Heart left ventricle (tissue), 16 donors: Measurements from ENCODE around the gene SRI. TPM values are rescaled to one million over a fixed set of nuclear protein-coding genes. Genes with fewer than 3 reads are reported as not detected.
A peak's percentile ranks its signal among the peaks of the same experiment; 100 is the strongest.

Experiments used
- ATAC-seq, 4 donors: fragments of 200-7000 bp; cut with Tn5 transposase; one replicate each; pipeline ENCODE4 v1.9.1; 2020 to 2022; ENCODE audit warnings: moderate library complexity in 4 of 4, mild to moderate bottlenecking in 3 of 4, moderate number of reproducible peaks in 1 of 4
- DNase-seq, 5 donors: peaks; one replicate each; pipeline ENCODE4 v3.0.0-alpha.2; 2020
- H3K27ac ChIP-seq, 12 donors: fragments of 200-600 bp; sonication (generic) in 4 of 12; one replicate each; pipeline versions ENCODE4 v1.5.0 to v1.8.0; 2016 to 2022; ENCODE audit warnings: mild to moderate bottlenecking in 2 of 12
- H3K27me3 ChIP-seq, 9 donors: fragments of 200-600 bp; sonication (generic) in 2 of 9; one replicate each; pipeline versions ENCODE4 v1.5.1 to v1.8.0; 2016 to 2022; ENCODE audit warnings: mild to moderate bottlenecking in 3 of 9
- H3K36me3 ChIP-seq, 9 donors: fragments of 200-600 bp; sonication (generic) in 2 of 9; one replicate each; pipeline versions ENCODE4 v1.5.0 to v1.8.0; 2018 to 2022; ENCODE audit warnings: mild to moderate bottlenecking in 2 of 9
- H3K4me1 ChIP-seq, 12 donors: fragments of 200-600 bp; sonication (generic) in 4 of 12; one replicate each; pipeline versions ENCODE4 v1.5.0 to v1.8.0; 2016 to 2022; ENCODE audit warnings: mild to moderate bottlenecking in 3 of 12
- H3K4me3 ChIP-seq, 12 donors: fragments of 200-600 bp; sonication (generic) in 4 of 12; one replicate each; pipeline versions ENCODE4 v1.5.0 to v1.8.0; 2017 to 2022; ENCODE audit warnings: mild to moderate bottlenecking in 9 of 12, moderate library complexity in 4 of 12
- H3K9me3 ChIP-seq, 12 donors: fragments of 200-600 bp; sonication (generic) in 4 of 12; one replicate each; pipeline versions ENCODE4 v1.5.0 to v1.8.0; 2016 to 2022; ENCODE audit warnings: mild to moderate bottlenecking in 1 of 12
- POLR2A ChIP-seq, 2 donors: fragments of 450-650 bp; IDR thresholded peaks; one replicate each; pipeline ENCODE4 v1.6.1; 2017; ENCODE audit warnings: antibody characterized with exemption in 2 of 2, mild to moderate bottlenecking in 2 of 2, moderate library complexity in 2 of 2
- WGBS, 4 donors: extraction: QIAGEN DNeasy Blood & Tissue Kit in 2 of 4; methylation state at CpG; one replicate each; pipeline versions ENCODE4 v1.1.5 to v1.1.7; 2013 to 2018; 5-methylcytosine and 5-hydroxymethylcytosine counted together
- intact Hi-C, 10 donors: fragments of 100-400 bp; cut with DNase I; formaldehyde crosslinking; loops; one replicate each; pipeline versions ENCODE4 v1.11.1 to v1.14.2; 2022
- polyA plus RNA-seq, 2 donors: library from polyadenylated mRNA; stranded (reverse); fragments of 200-250 nt; gene quantifications; one replicate each; pipeline ENCODE4 v1.2.3, GENCODE V29; 2013
- total RNA-seq, 9 donors: library from RNA; depleted of rRNA in 2 of 9; stranded (reverse); fragments of >200 nt in 2 of 9; fragmentation: NEBNext Ultra II Directional in 3 of 9; extraction: Animal tissue kit (Norgen Biotek cat#: 25700) in 3 of 9; gene quantifications; one replicate each; pipeline versions ENCODE4 v1.1.0 to v1.2.4, GENCODE V29; 2016 to 2023
- TF ChIP-seq, protein P1 (sequence below), 12 donors: fragments of 200-600 bp; sonication (generic) in 4 of 12; IDR thresholded peaks; one replicate each; pipeline versions ENCODE4 v1.5.0 to v1.8.0; 2018 to 2022; ENCODE audit warnings: antibody characterized with exemption in 12 of 12, mild to moderate bottlenecking in 5 of 12
- donor health status: ischemic (EF 13 %, LVEDD 7.1; RV severe dilation, severe dysfunction).
- donor health status: healthy with polysubstance abuse.
- donor health status: DM: no; HTN: yes; CAD: no.
- donor health status: DM: no; HTN: no; CAD: no.
- donor health status: ischemic (EF 25% LVEDD 6.9; RV normal size, moderate dysfunction).
- donor health status: ischemic (EF 25% LVEDD 5.7; RV mildly dilated, moderate dysfunction).
- donor health status: healthy.
- donor health status: DM: yes; HTN: yes; CAD: no.
- donor health status: ischemic (EF 35%, LVEDD 5.7; RV mildly dilated, moderate dysfunction).
- donor health status: nonischemic (EF 11% LVEDD 7.7; RV severe dilation, severe dysfunction).
- donor health status: DM: yes; HTN: yes; CAD: no.
- donor health status: PGD.
- donor health status: ischemic (EF 29% LVEDD 5.4; RV normal size, mild dysfunction).
- donor health status: nonischemic (EF 23%, LVEDD 6.1; RV moderate dilation, normal function).

Gene SRI
- total and polyA plus RNA-seq, 11 donors, result 25.9 to 88.5 (median 68.9) TPM

DNA sequence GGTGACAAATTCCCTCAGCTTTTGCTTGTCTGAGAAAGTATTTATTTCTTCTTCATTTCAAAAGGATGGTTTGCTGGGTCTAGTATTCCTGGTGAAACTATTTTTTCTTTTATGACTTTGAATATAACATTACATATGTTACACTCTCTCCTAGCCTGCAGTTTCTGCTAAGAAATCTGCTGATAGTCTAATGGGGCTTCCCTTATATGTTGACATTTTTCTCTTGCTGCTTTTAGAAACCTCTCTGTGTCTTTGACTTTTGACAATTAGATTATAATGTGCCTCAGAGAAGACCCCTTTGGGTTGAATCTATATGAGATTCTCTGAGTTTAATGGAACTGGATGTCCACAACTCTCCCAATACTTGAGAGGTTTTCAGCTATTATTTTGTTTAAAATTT lies 33.8 kb upstream of the SRI start:
- TF ChIP-seq POLR2A (IDR thresholded peaks at IDR 0.05), result no peak
- TF ChIP-seq, protein P1, sequence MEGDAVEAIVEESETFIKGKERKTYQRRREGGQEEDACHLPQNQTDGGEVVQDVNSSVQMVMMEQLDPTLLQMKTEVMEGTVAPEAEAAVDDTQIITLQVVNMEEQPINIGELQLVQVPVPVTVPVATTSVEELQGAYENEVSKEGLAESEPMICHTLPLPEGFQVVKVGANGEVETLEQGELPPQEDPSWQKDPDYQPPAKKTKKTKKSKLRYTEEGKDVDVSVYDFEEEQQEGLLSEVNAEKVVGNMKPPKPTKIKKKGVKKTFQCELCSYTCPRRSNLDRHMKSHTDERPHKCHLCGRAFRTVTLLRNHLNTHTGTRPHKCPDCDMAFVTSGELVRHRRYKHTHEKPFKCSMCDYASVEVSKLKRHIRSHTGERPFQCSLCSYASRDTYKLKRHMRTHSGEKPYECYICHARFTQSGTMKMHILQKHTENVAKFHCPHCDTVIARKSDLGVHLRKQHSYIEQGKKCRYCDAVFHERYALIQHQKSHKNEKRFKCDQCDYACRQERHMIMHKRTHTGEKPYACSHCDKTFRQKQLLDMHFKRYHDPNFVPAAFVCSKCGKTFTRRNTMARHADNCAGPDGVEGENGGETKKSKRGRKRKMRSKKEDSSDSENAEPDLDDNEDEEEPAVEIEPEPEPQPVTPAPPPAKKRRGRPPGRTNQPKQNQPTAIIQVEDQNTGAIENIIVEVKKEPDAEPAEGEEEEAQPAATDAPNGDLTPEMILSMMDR (IDR thresholded peaks at IDR 0.05), result no peak
- no peaks in the 10 kb centered on the region for H3K27me3 ChIP-seq
- H3K4me1 ChIP-seq, result no peaks in the 10 kb centered on the region
- no peak overlapping the region for H3K27ac ChIP-seq
- DNase-seq (no peak), ATAC-seq (no peak)
- H3K36me3 ChIP-seq, result no peaks in the 10 kb centered on the region
- H3K4me3 ChIP-seq, result no peak overlapping the region
- intact Hi-C loops, result no loop called here
- peaks cover 0 to 40% (median 16%) of the 10 kb centered on the region in 12 donors for H3K9me3 ChIP-seq

DNA sequence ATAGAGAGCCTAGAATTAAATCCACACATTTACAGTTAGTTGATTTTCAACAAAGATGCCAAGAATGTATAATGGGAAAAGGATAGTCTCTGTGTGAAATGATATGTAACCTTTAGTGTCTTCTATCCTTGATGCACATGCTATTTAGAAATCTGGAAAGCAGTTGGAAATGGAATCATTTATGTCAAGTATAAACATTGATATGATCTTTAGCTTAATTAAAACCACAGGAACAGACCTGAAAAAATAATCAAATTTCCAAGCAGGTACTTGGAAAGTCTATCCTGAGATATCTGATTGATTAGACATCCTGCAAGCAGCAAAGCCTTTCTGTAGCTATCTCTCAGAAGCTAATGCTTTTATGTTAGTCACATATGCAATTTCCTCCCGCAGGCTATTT lies 24.4 kb upstream of the SRI start:
- no peak for TF ChIP-seq POLR2A (IDR thresholded peaks at IDR 0.05)
- TF ChIP-seq, protein P1 (IDR thresholded peaks at IDR 0.05), result no peak
- H3K9me3 ChIP-seq, result peaks cover 0 to 7% (median 0%) of the 10 kb centered on the region in 12 donors
- H3K4me1 ChIP-seq, result peaks cover 0 to 4% (median 0%) of the 10 kb centered on the region in 12 donors
- no peaks in the 10 kb centered on the region for H3K27me3 ChIP-seq
- ATAC-seq (no peak), DNase-seq (no peak)
- no peak overlapping the region for H3K4me3 ChIP-seq
- WGBS, 4 donors, result 86 to 98% (median 92%) methylated on average over 1 of the region's 1 CpG
- intact Hi-C loops, result loop anchor here in 4 of 10 donors (2.0 to 10.0 kb wide), 3 partner anchors 113 to 591 kb away; no protein-coding TSS in a partner anchor
- no peak overlapping the region for H3K27ac ChIP-seq
- H3K36me3 ChIP-seq, result no peaks in the 10 kb centered on the region

DNA sequence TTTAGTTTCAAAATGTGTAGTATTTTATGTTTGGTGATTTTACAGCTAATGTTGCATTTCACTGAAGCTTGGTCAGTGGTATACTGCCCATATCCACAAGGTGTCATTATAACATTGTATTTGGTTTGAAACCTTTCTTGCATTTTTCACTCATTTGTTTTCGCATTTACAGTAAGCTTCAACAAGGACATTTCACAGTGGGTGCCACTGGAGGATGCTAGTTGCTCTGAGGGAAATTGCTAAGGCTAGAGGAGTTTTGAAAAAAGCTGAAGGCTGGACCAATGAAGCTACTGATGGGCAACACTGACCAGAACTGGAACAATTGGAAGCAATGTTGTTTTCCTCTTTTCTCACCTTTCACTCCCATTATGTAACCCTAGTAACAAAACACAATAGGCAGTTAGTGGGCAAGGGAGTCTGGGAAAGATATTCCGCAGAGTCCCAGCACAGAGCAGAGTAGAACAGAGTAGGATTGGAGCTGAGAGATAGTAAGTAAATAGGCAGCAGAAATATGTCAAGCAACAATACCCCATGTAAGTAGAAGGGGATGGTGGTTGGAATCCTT lies 23.6 kb upstream of the SRI start:
- peak; percentile 71 to 87 (median 80) for ATAC-seq
- WGBS, 4 donors, result 20 to 37% (median 25%) methylated on average over 2 of the region's 2 CpGs
- H3K27ac ChIP-seq, result no peak overlapping the region
- H3K36me3 ChIP-seq, result no peaks in the 10 kb centered on the region
- H3K27me3 ChIP-seq, result no peaks in the 10 kb centered on the region
- TF ChIP-seq, protein P1 (IDR thresholded peaks at IDR 0.05), result peak; percentile 62 to 91 (median 78)
- TF ChIP-seq POLR2A (IDR thresholded peaks at IDR 0.05), result no peak
- peak in 1 of 5 donors; percentile 13 for DNase-seq
- H3K4me3 ChIP-seq, result no peak overlapping the region
- intact Hi-C loops, result loop anchor here in 9 of 10 donors (1.0 to 10.0 kb wide), 5 partner anchors 113 to 591 kb away; no protein-coding TSS in a partner anchor
- H3K9me3 ChIP-seq, result peaks cover 0 to 7% (median 0%) of the 10 kb centered on the region in 12 donors
- peaks cover 0 to 4% (median 0%) of the 10 kb centered on the region in 12 donors for H3K4me1 ChIP-seq

DNA sequence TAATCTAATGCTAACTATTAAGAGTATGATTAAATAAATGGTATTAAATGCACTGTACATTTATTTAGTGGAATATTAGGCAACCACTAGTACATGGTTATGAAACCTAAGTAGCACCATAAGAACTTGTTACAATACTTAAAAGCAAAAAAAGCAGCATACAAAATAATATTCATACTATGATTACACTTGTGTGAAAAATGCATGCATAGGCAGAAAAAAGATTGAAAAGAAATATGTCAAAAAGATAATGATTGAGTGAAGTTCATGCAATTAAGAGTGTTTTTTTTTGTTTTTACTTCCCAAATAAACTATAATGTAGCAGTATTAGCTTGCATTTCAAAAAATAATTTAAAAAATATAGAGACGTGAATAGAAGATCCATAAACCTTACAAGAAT lies 20.0 kb upstream of the SRI start:
- H3K9me3 ChIP-seq, result no peaks in the 10 kb centered on the region
- H3K36me3 ChIP-seq, result no peaks in the 10 kb centered on the region
- H3K4me3 ChIP-seq, result no peak overlapping the region
- WGBS, 4 donors, result 79 to 94% (median 91%) methylated on average over 1 of the region's 1 CpG
- H3K27ac ChIP-seq, result no peak overlapping the region
- TF ChIP-seq, protein P1 (IDR thresholded peaks at IDR 0.05), result no peak
- TF ChIP-seq POLR2A (IDR thresholded peaks at IDR 0.05), result no peak
- no peak for DNase-seq
- no peak for ATAC-seq
- H3K4me1 ChIP-seq, result peaks cover 0 to 4% (median 0%) of the 10 kb centered on the region in 12 donors
- intact Hi-C loops, result loop anchor here in 3 of 10 donors (5.0 to 10.0 kb wide), 2 partner anchors 117 to 595 kb away; no protein-coding TSS in a partner anchor
- no peaks in the 10 kb centered on the region for H3K27me3 ChIP-seq
